Keratinocyte (primary cell): ENCODE measurements around the gene TXNRD2.

Source experiments
- EZH2 ChIP-seq: IDR thresholded peaks from one replicate; pipeline ENCODE4 v1.6.1; 2012; ENCODE audit warnings: inconsistent platforms, mild to moderate bottlenecking, low read length, moderate library complexity
- TF ChIP-seq, protein P1 (sequence below), 3 experiments: IDR thresholded peaks in 1 of 3; conservative IDR thresholded peaks in 1 of 3; optimal IDR thresholded peaks in 1 of 3; 2 replicates in 2 of 3; 3 replicates in 1 of 3; pipeline versions ENCODE3 to v1.5.1; 2011; ENCODE audit warnings: low read length in 3 of 3, mild to moderate bottlenecking in 3 of 3, moderate library complexity in 2 of 3, control low read depth in 1 of 3, inconsistent platforms in 1 of 3; ENCODE audit not compliant: insufficient read depth in 2 of 3; ENCODE audit errors: extremely low read depth in 1 of 3

DNA sequence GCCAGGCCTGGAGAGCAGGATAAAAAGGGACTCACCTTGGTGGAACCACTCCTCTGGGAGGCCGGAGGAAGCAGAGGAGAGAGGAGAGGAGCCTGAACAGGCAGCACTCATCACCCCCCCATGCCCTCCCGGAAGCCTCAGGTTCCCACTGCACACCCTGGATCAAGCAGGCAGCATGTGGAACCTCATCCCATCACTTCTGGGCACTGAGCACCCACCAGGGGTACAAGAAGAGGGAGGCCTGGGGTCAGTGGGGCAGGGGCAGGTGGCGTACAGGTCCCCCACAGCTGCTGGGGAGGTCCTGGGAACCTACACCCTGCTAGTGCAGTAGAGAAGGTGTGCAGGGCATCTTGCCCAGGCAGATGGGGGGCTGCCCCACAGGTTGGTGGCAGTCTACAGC is 35.1 kb upstream of the TXNRD2 start:
- TF ChIP-seq, protein P1, sequence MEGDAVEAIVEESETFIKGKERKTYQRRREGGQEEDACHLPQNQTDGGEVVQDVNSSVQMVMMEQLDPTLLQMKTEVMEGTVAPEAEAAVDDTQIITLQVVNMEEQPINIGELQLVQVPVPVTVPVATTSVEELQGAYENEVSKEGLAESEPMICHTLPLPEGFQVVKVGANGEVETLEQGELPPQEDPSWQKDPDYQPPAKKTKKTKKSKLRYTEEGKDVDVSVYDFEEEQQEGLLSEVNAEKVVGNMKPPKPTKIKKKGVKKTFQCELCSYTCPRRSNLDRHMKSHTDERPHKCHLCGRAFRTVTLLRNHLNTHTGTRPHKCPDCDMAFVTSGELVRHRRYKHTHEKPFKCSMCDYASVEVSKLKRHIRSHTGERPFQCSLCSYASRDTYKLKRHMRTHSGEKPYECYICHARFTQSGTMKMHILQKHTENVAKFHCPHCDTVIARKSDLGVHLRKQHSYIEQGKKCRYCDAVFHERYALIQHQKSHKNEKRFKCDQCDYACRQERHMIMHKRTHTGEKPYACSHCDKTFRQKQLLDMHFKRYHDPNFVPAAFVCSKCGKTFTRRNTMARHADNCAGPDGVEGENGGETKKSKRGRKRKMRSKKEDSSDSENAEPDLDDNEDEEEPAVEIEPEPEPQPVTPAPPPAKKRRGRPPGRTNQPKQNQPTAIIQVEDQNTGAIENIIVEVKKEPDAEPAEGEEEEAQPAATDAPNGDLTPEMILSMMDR (optimal IDR thresholded peaks at IDR 0.05 in 1 of 3, IDR thresholded peaks at IDR 0.05 in 1 of 3, conservative IDR thresholded peaks at IDR 0.05 in 1 of 3; ENCODE audit: extremely low read depth in 1 of 3, insufficient read depth in 2 of 3, low read length in 3 of 3): no peak
- no peak for TF ChIP-seq EZH2
